HG03378 (cell line): ENCODE results near the gene MAP3K14.

Experiments
- ATAC-seq: cut with Tn5 transposase; IDR thresholded peaks from one replicate; pipeline ENCODE4 v1.9.1; 2021; ENCODE audit warnings: mild to moderate bottlenecking, moderate library complexity; ENCODE audit not compliant: unreplicated experiment

The MAP3K14 gene

DNA sequence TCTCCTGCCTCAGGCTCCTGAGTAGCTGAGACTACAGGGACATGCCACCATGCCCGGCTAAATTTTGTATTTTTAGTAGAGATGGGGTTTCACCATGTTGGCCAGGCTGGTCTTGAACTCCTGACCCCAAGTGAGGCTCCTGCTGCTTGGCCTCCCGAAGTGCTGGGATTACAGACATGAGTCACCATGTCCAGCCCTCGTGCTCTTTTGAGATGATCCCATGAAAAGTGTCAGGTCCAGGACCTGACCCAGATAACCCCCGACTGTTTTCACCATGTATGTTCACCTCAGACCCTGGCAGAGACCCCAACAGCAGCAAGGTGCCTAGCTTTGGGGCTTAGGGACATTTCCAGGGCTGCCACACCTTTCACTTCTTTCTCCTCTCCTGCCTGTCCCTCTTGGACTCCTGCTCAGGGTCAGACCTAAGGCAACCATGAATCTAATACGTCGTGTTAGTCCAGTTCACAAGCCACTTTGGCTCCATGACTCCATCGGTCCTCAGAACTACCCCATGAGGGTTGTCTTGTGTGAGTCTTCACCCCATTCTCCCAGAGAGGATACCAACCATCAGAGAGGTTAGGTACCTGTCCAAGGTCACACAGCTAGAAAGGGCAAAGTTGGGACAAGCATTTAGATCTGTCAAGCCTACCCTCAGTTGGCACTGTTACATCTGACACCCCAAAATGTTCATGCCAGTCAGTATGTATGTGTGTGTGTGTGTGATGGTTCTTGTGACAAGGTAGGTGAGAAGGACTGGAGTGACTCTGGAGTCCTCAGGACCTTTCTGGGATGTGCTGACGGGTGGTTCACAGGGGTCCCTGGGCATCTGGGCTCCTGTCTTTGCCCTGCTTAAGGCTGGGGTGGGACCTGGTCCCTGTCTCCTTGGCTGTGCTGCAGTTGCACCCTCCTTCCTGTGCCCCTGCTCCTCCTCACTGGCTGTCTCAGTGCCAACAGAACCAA lies 23.1 kb upstream of the MAP3K14 start:
- no peak for ATAC-seq

DNA sequence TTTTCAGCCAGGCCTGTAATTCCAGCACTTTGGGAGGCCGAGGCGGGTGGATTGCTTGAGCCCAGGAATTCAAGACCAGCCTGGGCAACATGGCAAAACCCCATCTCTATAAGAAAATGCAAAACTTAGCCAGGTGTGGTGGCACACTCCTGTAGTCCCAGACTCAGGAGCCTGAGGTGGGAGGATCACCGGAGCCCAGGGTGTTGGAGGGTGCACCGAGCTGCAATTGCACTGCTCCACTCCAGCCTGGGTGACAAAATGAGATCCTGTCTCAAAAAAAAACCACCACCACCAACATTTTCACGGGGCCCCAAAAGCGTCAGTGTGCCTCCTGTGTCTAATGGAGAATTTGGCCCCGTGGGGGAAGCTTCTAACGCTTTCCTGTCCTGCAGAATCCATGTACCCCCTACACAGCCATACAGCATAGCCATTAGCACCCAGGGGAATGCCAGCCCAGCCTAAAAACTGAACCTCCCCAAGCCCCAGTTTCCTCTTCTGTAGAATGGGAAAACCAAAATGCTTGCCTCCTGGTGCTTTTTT lies 22.2 kb upstream of the MAP3K14 start:
- no peak for ATAC-seq

DNA sequence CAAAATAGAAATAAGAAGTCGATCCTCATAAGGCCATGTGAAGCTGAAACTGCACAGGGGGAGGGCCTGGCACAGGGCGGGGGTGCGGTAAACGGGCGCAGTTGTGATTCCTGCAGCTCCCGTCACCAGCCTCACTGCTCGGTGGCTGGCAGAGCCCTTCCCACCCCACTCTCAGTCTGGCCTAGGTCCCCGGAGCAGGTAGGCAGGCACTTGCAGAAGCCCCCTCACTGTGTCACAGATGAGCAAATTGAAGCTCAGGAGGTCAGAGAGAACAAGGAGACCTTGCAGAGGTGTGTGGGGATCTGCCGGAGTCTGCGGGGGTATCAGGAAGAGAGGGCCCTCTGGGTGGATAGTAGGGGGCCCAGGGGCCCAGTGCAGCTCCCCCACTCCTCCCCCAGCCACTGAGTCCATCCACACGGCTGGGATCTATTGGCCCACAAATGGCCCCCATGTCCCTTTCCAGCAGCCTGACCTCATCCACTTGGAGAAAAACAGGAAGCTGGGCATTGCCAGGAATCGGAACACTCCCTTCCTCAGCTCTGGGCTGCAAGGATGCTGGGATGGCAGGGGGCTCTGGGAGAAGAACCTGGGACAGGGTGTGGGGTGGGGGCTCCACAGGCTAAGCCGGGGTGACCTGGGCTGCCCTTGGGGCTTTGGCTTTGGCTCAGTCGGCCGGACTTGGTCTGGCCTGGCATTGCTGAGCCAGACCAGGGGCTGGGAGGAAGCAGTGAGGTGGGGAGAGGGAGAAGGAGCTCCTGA lies 21.4 kb upstream of the MAP3K14 start:
- ATAC-seq = no peak

DNA sequence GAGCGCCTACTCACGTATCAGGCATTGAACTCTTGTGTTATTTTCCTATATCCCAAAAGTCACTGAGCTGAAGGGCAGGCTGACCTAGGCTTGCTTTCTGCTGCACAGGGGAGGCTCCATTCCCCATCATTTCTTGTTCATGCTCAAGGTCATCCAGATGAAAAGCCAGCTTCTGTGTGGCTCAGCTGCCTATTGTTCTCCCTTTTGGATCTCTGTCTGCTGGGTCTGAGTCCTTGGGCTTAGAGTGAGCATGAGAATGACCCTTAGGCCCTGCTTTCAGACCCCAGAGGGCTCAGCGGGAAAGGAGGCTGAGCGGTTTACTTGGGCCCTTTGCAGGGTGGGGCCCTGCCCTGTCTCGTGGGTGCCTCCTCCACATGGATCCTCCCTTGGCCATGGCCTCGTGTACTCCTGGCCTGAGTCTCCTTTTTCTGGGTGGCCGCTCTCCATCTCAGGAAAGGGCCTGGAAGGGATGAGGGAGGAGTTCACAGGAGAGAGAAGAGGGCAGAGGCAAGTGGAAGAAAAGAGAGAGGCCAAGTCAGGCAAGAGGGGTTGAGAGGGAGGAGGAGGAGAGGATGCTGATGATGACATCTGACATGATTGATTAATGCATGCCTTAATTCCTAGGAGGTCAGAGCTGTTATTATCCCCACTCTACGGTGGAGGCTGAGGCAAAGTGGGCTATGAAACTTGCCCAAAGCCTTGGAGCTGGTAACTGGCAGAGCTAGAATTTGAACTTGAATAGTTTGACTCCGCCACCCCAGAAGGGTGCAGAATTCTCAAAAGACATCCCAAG lies 19.8 kb upstream of the MAP3K14 start:
- ATAC-seq = no peak

DNA sequence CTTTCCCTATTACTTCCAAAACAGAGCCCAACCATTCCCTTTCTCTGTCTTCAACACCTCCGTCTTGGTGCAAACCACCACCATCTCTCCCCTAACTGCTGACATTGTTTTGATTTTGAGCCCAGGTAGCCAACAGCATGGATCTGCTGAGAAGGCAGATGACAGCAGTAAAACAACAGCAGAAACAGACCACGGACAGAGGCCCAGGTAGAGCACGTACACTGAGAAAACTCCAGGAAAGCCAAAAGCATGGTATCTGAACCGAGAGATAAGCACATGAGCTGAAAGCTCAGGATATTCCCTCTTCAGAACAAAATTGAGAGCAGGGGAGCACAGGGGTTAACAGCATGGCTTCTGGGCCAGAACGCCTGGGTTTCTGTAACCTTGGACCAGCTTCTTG lies 18.9 kb upstream of the MAP3K14 start:
- ATAC-seq = no peak

DNA sequence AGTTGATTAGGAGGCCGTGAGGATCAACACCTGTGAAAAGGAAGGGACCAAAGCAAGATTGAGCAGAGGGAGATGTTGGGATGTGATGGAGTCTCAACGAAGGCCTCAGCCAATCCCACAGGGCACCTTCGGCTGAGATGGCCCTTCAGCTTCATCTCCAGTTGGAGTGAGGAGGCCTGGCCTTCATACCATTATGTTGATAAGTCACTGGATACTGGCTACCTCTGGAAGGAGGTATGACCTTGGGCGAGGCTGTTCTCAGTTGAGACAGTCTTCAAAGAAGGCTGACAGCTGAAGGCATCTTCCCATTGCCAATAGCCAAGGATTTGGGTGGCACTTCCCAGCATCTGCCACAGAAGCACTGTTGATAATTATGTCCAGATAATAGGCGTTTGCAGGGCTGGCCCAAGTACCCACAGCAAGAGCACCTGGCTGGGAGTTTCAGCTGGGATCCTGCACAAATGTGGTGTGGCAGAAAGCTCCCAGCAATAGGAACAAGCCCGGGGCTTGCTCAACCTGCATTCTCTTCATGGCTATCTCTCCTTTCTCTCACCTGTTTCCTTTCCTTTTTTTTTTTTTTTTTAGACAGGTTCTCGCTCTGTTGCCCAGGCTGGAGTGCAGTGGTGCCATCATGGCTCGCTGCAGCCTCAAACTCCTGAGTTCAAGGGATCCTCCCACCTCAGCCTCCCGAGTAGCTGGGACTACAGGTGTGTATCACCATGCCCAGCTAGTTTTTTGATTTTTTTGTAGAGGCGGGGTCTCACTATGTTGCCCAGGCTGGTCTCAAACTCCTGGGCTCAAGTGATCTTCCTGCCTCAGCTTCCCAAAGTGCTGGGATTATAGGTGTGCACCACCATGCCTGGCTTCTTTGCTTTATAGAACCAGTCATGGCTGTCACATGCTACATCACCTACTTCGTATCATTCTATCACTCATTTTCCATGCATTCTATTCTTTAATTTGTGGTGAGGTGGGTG lies 18.2 kb upstream of the MAP3K14 start:
- no peak for ATAC-seq

DNA sequence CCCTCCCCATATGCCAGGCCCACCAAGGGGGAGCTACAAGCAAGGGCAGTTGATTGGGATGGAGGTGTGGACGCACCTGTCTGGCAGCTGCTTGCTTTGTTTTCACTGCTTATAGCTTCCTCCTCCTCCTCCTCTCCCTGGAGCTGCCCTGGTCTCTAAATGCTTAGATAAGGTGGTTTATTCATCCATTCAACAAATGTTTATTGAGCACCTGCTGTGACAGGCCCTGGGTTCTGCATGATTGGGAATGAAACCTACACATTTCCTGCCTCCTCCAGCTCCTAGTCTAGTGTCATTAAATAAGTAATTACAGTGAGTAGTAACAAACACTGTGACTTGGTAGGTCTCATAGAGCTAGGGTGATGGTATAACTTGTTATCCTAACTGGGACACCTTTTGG lies 17.4 kb upstream of the MAP3K14 start:
- no peak for ATAC-seq

DNA sequence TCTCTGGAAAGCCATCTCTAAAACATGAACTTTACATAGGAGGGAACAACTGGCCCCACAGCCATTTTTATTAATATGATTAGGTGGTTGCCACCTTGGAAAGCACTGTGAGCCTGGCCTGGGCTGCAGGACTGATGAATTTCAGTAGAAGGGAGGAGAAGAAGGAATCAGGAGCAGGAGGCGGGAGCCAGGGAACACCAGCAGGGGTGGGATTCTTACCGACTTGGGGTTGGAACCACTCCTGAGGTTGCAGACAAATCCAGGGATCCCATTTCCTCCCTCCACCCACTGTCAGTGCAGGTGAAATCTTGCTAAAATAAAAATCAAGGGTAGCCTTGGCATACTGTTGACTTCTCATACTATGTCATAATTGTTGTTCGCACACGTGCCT lies 16.9 kb upstream of the MAP3K14 start:
- ATAC-seq = no peak

DNA sequence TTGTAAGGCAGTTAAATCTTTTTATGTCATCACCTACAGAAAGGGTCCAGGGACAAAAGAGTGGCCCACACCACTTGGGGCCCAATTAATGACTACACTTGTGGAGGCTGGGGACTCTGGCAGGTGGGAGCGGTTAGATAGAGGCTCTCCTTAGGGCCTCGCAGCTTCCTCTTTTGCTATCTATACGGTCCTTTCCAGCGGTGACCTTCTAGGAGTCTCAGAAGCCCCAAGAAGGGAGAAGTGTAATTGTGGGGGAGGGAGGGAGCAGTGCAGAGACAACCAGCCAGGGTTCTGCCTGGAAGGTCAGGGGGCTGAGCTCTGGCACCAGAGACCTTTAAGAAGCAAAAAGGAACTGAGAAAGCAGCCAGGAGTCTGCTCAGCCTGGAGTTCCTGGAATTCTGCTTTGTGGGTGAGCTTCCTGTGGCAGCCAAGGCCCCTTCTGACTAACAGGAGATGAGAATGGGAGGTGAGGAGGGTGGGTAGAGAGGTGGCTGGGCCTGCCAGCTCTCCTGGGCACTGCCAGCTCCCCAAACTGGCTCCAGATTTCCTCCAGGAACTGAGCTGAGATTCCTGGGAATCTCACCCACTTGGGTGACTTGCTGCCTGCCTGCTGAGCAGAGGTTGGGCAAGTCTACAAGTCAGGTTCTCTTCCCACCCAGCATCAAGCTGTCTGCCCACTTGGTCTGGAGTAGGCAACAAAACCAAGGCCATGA lies 16.3 kb upstream of the MAP3K14 start:
- no peak for ATAC-seq

DNA sequence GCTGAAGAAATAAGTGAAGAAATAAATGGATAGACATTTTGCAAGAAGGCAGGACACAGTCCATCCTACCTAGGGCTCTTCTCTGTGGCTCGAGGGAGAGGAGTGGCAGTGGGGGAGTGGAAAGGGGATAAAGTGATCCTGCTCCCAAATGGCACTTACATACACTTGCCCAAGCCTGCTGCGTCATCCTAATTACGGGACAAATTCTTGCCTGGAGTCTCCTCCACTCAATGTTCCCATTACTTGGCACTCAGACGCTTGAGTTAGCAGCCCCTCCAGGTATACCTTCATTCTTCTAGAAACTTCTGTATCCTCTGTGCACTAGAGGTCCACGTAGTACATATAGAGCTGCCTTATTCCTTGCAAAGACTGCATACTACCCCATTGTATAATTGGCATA lies 15.7 kb upstream of the MAP3K14 start:
- no peak for ATAC-seq

DNA sequence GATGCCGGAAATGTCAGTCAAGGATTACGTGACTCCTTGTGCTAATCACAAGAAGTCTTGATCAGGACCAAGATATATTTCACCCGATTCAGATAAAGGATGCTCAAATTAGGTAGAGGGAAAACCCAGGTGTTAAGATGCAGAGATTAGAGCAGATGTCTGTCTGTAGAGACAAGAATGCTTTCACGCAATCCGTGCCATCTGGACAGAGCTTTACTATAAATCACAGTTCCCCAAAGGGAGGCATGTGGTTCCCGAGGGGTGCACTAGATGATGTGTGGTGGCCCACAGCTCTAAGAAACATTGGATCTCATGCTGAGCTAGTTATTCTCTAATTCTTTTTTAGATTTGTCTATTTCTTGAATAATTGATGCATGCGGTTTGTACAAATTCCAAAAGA lies 9.8 kb upstream of the MAP3K14 start:
- ATAC-seq = no peak

DNA sequence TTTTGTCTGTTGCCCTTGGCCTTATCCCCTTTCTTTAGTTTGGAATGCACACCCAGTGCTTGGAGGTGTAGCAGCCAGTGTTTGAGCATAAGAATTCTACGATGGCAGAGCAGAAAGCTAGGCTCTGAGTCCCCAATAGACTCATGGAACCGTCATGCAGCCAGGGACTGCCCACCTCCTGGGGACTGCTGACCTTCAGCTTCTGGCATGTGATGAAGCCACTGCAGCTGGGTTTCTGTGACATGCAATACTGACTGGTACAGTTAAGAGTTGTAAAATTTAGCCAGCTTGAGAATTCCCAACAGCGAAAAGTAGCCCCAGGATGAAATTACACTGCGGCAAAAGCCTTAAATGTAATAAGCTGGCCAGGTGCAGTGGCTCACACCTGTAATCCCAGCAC lies 9.0 kb upstream of the MAP3K14 start:
- no peak for ATAC-seq

DNA sequence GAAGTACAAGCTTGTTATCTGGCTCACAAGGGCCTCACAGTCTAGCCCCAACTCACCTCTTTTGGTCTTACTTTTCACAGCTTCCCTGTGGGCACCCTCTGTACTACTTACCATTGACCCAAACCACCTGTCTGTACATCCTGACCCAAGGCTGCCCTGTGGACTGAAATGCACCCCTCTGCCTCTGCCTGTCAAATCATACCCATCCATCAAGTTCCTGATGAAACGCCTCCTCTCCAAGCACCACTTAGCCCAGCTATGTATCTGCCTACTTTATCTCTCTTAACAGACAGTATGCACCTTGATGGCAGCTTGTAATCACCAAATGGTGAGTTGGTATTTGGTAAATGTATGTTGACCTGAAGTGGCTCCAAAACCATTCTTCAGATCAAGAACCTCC lies 7.5 kb upstream of the MAP3K14 start:
- no peak for ATAC-seq

DNA sequence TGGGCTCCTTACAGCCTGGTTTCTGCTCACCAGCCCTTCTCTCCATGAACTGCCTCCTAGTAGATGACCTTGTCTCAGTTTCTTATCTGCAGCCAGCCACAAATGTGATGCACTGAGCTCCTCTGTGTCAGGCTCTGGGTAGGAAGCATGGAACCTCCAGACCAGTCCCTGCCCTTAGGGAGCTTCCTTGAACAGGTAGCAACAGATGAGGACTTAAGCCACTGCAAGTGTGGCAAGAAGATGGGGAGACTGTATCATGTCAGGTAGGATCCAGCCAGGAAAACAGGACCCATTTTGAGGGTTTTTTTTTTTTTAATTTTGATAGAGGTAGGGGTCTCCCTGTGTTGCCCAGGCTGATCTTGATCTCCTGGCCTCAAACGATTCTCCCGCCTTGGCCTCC lies 5.3 kb upstream of the MAP3K14 start:
- ATAC-seq = no peak

DNA sequence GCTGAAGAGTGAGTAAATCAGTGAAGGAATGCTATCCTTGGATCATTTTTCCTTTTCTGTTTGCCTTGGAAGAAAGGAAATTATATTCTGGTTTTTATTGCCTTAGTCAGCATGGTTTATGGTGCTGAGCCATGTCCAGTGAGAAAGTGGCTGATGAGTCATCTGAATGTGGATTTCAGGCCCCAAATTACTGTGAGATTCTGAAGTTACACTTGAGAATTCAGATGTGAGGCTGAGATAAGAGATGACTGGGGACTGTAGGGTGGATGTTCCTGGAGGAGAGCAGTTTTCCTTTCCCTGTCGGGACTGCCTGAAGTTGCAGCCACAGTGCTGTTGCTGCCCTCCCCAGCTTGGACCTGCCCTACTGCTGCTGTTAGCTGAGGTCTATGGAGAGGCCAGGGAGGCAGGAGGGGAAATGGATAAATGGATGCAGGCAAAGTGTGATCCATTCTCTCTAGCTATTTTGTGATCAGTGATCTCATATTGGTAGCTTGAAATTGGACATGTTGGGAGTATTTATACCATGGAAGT lies 4.2 kb upstream of the MAP3K14 start:
- no peak for ATAC-seq

DNA sequence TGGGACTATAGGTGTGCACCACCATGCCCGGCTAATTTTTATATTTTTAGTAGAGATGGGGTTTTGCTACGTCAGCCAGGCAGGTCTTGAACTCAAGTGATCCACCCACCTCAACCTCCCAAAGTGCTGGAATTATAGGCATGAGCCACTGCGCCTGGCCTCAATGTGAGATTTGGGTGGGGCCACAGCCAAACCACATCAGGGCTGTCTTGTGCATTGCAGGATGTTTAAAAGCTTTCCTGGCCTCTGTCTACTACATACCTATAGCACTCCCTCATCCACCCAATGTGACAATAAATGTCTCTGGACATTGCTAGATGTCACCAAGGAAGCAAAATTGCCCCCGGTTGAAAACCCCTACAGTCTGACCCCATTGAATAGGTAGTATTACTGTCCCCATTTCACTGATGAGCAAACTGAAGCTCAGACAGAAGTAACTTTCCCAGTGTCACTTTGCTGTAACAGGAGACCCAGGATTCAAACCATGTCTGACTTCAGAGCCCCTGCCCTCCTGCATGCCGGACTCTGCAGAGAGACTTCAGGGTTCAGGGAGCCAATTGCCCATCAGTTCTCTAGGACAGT lies 3.6 kb upstream of the MAP3K14 start:
- ATAC-seq = no peak

DNA sequence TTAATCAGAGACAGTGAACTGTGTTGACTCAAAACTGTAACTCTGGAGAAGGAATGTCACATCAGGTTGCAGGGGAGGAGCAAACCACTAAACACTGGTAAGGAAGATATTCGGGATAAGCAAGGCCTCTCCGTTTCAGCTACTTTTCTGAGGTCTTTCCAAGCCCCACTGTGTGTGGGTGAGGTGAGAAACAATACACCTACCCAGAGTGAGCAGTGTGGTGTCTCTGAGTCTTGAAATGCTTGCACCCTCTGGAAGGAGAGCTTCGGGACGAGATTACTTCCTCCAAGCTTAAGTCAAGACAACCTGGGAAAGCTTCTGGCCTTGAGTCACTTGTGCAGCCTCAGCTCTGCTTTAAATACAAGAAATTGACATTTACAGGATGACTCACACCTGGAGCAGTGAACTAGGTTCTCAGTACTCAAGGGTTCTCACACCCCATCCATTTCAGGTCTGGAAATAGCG lies 2.5 kb upstream of the MAP3K14 start:
- ATAC-seq = no peak

DNA sequence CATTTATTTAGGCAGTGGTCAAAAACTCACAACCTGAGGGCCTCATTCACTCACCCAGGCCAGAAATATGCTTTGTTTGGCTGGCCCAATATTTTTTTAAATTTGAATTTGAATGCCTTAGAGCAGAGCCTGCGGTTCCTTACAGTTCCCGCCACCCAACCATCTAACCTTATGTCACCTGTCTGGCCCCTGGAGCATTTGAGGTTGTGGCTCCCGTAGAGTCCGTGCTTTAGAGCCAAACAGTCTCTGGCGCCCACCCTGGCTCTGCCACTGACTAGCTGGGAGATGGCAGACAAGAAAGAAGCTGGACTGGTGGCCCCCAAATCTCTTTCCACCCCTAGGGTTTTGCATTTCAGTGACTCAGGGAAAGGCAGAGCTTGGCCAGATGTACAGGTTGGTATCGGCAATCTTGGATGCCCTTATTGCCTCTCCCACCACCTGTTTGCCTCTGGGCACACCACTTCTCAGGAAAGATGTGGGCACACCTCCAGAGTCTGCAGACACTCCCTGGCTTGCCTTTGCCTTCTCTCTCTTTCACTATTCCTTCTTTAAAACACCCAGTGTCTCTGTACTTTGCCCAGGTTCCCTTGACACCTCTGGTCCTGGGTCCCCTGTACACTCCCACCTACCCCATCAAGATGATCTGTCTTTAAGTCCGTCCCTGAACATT lies 1.9 kb upstream of the MAP3K14 start:
- ATAC-seq = no peak
